Vagina (tissue), 2 donors: ENCODE data around the gene LYPD6.
"Not testable (repeated sequence)": the region's sequence is repeated elsewhere in the genome, so short reads cannot be mapped to it uniquely, and the experiment has no call there.

Source experiments
- CTCF ChIP-seq, 3 experiments: fragments of 450-650 bp in 2 of 3; fragments of 200-600 bp in 1 of 3; sonication (generic) in 1 of 3; IDR thresholded peaks; one replicate each; pipeline ENCODE4 v1.5.1; 2017 to 2019; ENCODE audit warnings: antibody characterized with exemption in 3 of 3, mild to moderate bottlenecking in 2 of 3, moderate library complexity in 2 of 3
- POLR2A ChIP-seq, 2 donors: fragments of 450-650 bp; IDR thresholded peaks; one replicate each; pipeline ENCODE4 v1.6.1; 2017; ENCODE audit warnings: antibody characterized with exemption in 2 of 2, mild to moderate bottlenecking in 2 of 2, moderate library complexity in 2 of 2
- POLR2AphosphoS5 ChIP-seq, 2 donors: sonication (generic); formaldehyde crosslinking; IDR thresholded peaks; one replicate each; pipeline ENCODE4 v1.9.0; 2017; ENCODE audit warnings: antibody characterized with exemption in 2 of 2, mild to moderate bottlenecking in 2 of 2, low read depth in 1 of 2; ENCODE audit not compliant: insufficient read depth in 1 of 2

- TF ChIP-seq CTCF (IDR thresholded peaks at IDR 0.05); POLR2A (IDR thresholded peaks at IDR 0.05); POLR2AphosphoS5 (IDR thresholded peaks at IDR 0.05; ENCODE audit: insufficient read depth in 1 of 2, low read depth in 1 of 2): not testable (repeated sequence)
Observed at GRCh38 chr2:149506808-149507207, 176.4 kb downstream of the LYPD6 start.
